Cardiac fibroblast (primary cell): ENCODE data around the gene SPACA9.
A peak's percentile ranks its signal among the peaks of the same experiment; 100 is the strongest.

ENCODE experiments used
- DNase-seq, 2 donors: peaks; one replicate each; pipeline versions ENCODE4 v3.0.0 to v3.0.0-alpha.2; 2010; ENCODE audit warnings: low read depth in 2 of 2
- H3K4me3 ChIP-seq, 2 donors: replicated peaks in 1 of 2; 1 replicate in 1 of 2; 2 replicates in 1 of 2; pipeline ENCODE4 v1.5.1; 2011; ENCODE audit warnings: low read depth in 2 of 2, low read length in 2 of 2, mild to moderate bottlenecking in 2 of 2, moderate library complexity in 1 of 2
- CTCF ChIP-seq: IDR thresholded peaks from one replicate; pipeline ENCODE4 v1.5.1; 2011; ENCODE audit warnings: low read depth, mild to moderate bottlenecking, low read length, inconsistent platforms

SPACA9 gene

GRCh38 chr9:132876849-132877248 lies 1.8 kb upstream of the SPACA9 start:
- no peak for DNase-seq
- H3K4me3 ChIP-seq = no peak overlapping the region
- no peak for TF ChIP-seq CTCF

DNA sequence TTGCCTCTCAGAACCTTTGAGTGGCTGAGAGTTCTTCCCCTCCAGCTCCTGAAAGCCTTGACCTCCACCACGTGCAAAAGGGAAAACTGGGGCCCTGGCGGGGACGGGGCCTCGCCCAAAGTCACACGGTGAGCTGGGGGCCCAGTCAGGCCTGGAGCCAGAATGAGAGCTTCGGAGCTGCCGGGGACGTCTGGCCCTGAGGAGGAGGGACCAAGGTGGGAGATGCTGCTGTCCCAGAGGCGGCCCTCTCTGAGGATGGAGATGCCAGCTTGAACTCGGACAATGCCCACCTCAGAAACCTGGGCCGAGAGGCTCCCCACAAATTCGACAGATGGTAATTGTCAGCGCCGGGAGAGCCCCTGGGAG lies 1.3 kb upstream of the SPACA9 start:
- H3K4me3 ChIP-seq = peak overlapping the region; percentile 96 to 98
- DNase-seq = no peak
- no peak for TF ChIP-seq CTCF

DNA sequence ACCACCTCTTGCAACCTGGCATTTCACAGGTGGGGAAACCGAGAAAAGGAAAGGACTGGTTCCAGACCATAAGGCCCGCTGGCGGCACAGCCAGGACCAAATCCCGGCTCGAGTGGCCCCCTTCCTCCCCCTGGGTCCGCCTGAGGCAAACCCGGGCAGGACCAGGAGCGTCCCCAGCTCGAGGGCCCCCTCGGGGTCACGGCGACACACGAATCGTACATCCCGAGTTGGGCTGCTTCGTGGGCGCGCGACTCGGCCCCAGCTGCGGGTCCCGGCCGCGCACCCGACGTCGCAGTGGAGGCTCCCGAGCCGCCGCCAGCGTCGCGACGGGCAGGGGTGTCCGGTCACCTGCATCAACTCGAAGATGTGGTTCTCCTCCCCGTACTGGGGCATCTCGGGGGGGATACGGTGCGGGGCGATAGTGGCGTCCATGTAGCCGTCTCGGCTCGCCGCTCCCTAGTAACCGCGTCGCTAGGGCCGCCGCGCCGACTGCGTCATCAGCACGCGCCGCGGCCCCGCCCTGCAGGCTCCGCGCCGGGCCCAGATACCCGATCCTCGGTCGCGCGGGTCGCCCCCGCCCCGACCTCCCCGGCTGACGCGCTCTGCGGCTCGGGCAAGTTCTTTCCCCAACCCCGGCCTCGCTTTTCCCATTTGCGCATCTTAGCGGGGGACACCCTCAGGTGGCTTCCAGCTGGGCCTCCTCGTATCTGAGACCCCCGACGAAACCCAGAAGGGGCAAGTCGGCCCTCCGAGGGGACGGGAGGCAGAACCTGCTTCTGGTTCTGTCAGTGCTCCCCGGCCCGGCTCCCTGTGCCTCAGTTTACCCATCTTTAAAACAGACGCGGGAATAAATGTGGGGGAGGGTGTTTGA lies 639 bp upstream of the SPACA9 start, which contains the start of gene AK8:
TSS of gene AK8 (minus strand) at position 461 of the 871 bp plus-strand sequence. CDS start at position 432, 29 bp downstream.
- peak; percentile 72 to 82 for DNase-seq
- H3K4me3 ChIP-seq = peak within 1 kb of the TSS; percentile 96 to 98
- no peak for TF ChIP-seq CTCF

GRCh38 chr9:132879457-132880323 lies 992 bp downstream of the SPACA9 start:
- no peak for TF ChIP-seq CTCF
- no peak overlapping the region for H3K4me3 ChIP-seq
- DNase-seq = peak in 1 of 2 donors; percentile 13

DNA sequence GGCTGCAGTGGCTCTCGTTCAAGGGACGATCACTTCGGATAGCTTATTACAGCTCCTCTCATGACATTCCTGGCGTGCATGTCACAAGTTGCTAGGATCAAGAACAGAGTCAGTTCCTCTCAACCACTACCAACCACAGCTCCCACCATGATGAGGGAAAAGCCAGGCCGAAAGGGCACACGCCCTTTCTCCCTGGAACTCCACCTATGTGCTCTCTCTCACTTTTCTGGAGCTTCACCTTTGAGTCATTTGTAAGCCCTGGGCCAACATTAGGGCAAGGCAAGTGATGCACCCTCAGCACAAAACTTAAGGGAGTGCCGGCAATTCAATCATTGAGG lies 1.6 kb downstream of the SPACA9 start:
- no peak for DNase-seq
- no peak for TF ChIP-seq CTCF

GRCh38 chr9:132881826-132882225 lies 3.1 kb downstream of the SPACA9 start:
- no peak for DNase-seq
- TF ChIP-seq CTCF = no peak

More for the DNA sequence above, 1.6 kb downstream of the SPACA9 start:
- no peak overlapping the region for H3K4me3 ChIP-seq

More at GRCh38 chr9:132881826-132882225, 3.1 kb downstream of the SPACA9 start:
- no peak overlapping the region for H3K4me3 ChIP-seq
